HEK293 (cell line): ENCODE data around the gene EMB.
"Not testable (repeated sequence)": the region's sequence is repeated elsewhere in the genome, so short reads cannot be mapped to it uniquely, and the experiment has no call there.

ENCODE experiments used
- KLF10 ChIP-seq: fragments of 450-650 bp; IDR thresholded peaks from 2 replicates; pipeline ENCODE4 v1.5.1; 2018; ENCODE audit warnings: missing biosample characterization, mild to moderate bottlenecking, missing genetic modification characterization
- ZNF561 ChIP-seq: fragments of 450-650 bp; IDR thresholded peaks from 2 replicates; pipeline ENCODE4 v1.5.1; 2018; ENCODE audit warnings: missing biosample characterization, missing genetic modification characterization, borderline replicate concordance
- ZNF677 ChIP-seq: fragments of 450-650 bp; IDR thresholded peaks from 2 replicates; pipeline ENCODE4 v1.5.0; 2018; ENCODE audit warnings: missing biosample characterization, mild to moderate bottlenecking, missing genetic modification characterization, moderate library complexity
- TF ChIP-seq, protein P1 (sequence below): fragments of 450-650 bp; formaldehyde crosslinking; IDR thresholded peaks from 2 replicates; pipeline ENCODE4 v1.5.1; 2016; ENCODE audit warnings: missing biosample characterization, missing genetic modification characterization
- TF ChIP-seq, protein P2 (sequence below): fragments of 450-650 bp; formaldehyde crosslinking; IDR thresholded peaks from 2 replicates; pipeline ENCODE4 v1.5.1; 2016; ENCODE audit warnings: missing biosample characterization, missing genetic modification characterization

DNA sequence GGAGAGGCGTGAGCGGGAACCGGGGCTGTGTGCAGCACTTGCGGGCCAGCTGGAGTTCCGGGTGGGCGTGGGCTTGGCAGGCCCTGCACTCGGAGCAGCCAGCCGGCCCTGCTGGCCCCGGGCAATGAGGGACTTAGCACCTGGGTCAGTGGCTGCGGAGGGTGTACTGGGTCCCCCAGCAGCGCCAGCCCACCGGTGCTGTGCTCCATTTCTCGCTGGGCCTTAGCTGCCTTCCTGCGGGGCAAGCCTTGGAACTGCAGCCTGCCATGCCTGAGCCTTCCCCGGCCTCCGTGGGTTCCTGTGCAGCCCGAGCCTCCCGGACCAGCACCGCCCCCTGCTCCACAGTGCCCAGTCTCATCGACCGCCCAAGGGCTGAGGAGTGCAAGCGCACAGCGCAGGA, 23.9 kb upstream of the EMB start:
- TF ChIP-seq, protein P1, sequence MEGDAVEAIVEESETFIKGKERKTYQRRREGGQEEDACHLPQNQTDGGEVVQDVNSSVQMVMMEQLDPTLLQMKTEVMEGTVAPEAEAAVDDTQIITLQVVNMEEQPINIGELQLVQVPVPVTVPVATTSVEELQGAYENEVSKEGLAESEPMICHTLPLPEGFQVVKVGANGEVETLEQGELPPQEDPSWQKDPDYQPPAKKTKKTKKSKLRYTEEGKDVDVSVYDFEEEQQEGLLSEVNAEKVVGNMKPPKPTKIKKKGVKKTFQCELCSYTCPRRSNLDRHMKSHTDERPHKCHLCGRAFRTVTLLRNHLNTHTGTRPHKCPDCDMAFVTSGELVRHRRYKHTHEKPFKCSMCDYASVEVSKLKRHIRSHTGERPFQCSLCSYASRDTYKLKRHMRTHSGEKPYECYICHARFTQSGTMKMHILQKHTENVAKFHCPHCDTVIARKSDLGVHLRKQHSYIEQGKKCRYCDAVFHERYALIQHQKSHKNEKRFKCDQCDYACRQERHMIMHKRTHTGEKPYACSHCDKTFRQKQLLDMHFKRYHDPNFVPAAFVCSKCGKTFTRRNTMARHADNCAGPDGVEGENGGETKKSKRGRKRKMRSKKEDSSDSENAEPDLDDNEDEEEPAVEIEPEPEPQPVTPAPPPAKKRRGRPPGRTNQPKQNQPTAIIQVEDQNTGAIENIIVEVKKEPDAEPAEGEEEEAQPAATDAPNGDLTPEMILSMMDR (tag by site-specific recombination) = not testable (repeated sequence)
- not testable (repeated sequence) for TF ChIP-seq KLF10, ZNF561, ZNF677
- TF ChIP-seq, protein P2, sequence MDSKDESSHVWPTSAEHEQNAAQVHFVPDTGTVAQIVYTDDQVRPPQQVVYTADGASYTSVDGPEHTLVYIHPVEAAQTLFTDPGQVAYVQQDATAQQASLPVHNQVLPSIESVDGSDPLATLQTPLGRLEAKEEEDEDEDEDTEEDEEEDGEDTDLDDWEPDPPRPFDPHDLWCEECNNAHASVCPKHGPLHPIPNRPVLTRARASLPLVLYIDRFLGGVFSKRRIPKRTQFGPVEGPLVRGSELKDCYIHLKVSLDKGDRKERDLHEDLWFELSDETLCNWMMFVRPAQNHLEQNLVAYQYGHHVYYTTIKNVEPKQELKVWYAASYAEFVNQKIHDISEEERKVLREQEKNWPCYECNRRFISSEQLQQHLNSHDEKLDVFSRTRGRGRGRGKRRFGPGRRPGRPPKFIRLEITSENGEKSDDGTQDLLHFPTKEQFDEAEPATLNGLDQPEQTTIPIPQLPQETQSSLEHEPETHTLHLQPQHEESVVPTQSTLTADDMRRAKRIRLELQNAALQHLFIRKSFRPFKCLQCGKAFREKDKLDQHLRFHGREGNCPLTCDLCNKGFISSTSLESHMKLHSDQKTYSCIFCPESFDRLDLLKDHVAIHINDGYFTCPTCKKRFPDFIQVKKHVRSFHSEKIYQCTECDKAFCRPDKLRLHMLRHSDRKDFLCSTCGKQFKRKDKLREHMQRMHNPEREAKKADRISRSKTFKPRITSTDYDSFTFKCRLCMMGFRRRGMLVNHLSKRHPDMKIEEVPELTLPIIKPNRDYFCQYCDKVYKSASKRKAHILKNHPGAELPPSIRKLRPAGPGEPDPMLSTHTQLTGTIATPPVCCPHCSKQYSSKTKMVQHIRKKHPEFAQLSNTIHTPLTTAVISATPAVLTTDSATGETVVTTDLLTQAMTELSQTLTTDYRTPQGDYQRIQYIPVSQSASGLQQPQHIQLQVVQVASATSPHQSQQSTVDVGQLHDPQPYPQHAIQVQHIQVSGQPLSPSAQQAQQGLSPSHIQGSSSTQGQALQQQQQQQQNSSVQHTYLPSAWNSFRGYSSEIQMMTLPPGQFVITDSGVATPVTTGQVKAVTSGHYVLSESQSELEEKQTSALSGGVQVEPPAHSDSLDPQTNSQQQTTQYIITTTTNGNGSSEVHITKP = not testable (repeated sequence)
